ENCODE measurements around the gene ZIC2. TPM values are rescaled to one million over a fixed set of nuclear protein-coding genes. Genes with fewer than 3 reads are reported as not detected.

Gene ZIC2
- total RNA-seq, 1 donor, result not detected

- DNase-seq (ENCODE audit: low read depth), result no peak
- TF ChIP-seq CTCF (IDR thresholded peaks at IDR 0.05; ENCODE audit: insufficient read depth, low read length), result no peak
- no peak overlapping the region for H3K4me3 ChIP-seq (ENCODE audit: low read depth, low read length)
Measured at GRCh38 chr13:99979453-99980200, 2.0 kb upstream of the ZIC2 start.

- no peak for TF ChIP-seq CTCF (IDR thresholded peaks at IDR 0.05; ENCODE audit: insufficient read depth, low read length)
- peak; percentile 29 for DNase-seq (ENCODE audit: low read depth)
- H3K4me3 ChIP-seq (ENCODE audit: low read depth, low read length), result peak overlapping the region; percentile 53
Measured at GRCh38 chr13:99980201-99980823, 1.3 kb upstream of the ZIC2 start.

- H3K4me3 ChIP-seq (ENCODE audit: low read depth, low read length), result peak overlapping the region; percentile 53
- DNase-seq (ENCODE audit: low read depth), result no peak
- no peak for TF ChIP-seq CTCF (IDR thresholded peaks at IDR 0.05; ENCODE audit: insufficient read depth, low read length)
Measured at GRCh38 chr13:99980824-99981734, 505 bp upstream of the ZIC2 start.

- no peak overlapping the region for H3K4me3 ChIP-seq (ENCODE audit: low read depth, low read length)
- TF ChIP-seq CTCF (IDR thresholded peaks at IDR 0.05; ENCODE audit: insufficient read depth, low read length), result no peak
- no peak for DNase-seq (ENCODE audit: low read depth)
Measured at GRCh38 chr13:99982036-99982730, 599 bp downstream of the ZIC2 start.

- H3K4me3 ChIP-seq (ENCODE audit: low read depth, low read length), result no peak overlapping the region
- TF ChIP-seq CTCF (IDR thresholded peaks at IDR 0.05; ENCODE audit: insufficient read depth, low read length), result no peak
- no peak for DNase-seq (ENCODE audit: low read depth)
Measured at GRCh38 chr13:99982731-99983498, 1.3 kb downstream of the ZIC2 start.
